Stimulated activated CD8-positive, alpha-beta memory T cell treated with anti-CD3 and anti-CD28 coated beads, Interleukin-12 subunit alpha, Interleukin-12 subunit beta, amount 100 ng/mL, for 4 hours (primary cell): ENCODE measurements around the gene GGTA1.

ENCODE experiments used
- DNase-seq: peaks from one replicate; pipeline ENCODE4 v3.0.0-alpha.2; 2020; ENCODE audit warnings: low read depth

GGTA1 gene

DNA sequence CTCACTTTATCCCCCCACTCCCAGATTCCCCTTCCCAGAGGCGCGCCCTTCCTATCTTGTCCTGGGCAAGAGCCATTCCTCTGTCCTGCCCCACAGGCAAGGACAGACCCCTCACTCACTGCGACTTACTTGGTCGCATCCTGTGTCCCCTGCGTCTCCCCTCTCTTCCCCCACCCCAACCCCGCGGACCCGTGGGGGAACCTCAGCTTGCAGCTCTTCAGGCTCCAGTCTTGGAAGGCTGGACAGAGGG, 542 bp downstream of the GGTA1 start:
- DNase-seq = no peak

DNA sequence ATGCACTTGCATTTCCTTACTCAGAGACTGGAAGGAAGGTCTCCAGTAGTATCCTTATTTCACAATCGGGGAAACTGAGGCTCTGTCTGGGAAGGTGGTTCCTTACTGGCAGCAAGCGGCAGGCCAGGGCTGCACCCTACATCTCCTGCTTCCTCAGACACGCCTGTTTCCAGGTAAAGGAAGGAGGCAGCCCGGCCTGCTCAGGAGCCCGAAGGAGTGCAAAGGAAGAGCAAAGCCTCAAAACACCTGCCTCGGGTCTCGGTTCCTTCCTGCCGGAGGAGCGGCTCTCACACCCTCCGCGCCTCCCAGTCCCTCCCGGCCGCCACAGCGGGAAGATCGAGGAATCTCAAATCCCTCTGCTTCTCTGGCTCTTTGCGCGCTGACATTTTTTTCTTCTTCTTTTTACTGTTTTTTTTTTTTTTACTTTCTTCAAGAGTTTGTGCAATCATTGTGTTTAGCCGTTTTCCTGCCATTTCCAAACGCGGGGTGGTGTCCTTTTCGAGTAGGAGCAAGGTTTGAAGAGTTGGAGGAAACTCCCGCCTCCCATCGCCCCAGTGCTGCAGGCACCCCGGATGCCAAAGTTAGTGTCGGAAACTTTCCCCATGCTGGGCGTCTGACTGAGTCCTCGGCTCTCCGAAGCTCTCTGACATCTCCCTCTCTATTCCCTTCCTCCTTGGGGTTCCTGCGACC, 1.0 kb downstream of the GGTA1 start:
- no peak for DNase-seq

DNA sequence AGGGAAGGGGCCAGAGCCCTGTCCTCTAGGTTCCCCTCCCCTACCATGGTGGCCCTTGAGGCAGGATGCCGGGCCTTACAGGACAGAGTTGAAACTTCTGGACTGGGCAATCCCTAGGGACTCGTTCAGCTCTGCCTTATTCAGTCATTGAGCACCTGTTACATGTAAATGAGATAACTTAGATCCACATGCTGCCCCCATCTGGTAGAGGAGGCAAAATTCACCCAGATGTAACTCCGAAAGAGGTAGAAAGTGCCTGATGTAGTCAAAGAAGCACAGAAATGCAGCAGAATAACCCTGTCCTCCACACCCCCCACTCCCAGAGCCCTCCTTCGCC, 1.5 kb downstream of the GGTA1 start:
- no peak for DNase-seq

DNA sequence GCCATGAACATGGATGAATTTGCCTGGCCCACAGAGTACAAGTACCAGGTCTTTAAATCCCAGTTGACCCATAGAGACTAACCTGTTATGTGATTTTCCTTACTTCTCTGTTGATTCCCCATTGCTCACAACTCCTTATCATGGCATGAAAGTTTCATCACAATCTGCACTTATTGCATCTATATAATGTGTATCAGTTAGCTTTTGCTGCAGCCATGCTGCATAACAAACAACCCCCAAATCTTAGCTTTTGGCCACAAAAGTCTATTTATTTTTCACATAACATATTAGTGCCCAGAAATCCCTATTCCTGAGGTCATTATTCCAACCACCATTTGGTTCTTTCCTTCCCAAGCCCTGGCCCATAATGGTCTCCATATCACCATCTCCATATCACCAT, 3.7 kb downstream of the GGTA1 start:
- DNase-seq = no peak

DNA sequence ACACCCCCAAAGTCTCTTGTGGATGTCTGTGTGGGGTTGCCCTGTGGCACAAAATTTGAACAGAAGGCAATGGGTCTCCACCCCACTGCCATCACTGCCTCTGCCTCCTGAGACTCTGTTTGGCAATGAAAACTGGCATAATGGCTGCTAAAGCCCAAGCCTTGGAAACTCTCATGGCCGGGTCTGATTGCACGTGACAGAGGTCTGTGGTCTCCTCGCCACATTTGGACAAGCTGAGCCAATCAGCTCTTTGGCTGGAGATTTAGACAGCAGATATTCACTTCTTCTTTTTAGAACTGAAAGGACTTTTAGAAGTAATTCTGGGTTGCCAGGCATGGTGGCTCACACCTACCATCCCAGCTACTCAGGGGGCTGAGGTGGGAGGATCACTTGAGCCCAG, 5.5 kb downstream of the GGTA1 start:
- DNase-seq = no peak

- DNase-seq = no peak
Measured at GRCh38 chr9:121491111-121491510, 8.5 kb downstream of the GGTA1 start.

DNA sequence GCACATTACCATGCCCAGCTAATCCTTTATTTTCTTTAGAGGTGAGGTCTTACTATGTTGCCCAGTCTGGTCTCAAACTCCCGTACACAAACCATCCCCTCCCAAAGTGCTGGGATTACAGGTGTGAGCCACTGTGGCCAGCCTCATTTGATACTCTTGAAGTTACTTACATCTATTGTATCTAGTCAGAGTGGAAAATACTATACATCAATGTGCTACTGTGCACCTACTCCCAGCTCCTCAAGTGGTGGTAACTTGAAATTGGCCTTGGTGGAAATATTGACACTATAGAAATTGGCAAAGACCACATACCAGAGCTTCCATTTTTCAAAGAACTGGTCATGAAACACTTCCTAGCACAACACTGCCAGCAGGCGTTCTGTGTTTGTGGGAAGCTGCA, 10.3 kb downstream of the GGTA1 start:
- no peak for DNase-seq

- DNase-seq = no peak
Measured at GRCh38 chr9:121486043-121486442, 13.6 kb downstream of the GGTA1 start.

GRCh38 chr9:121485623-121486022, 14.0 kb downstream of the GGTA1 start:
- DNase-seq = no peak

GRCh38 chr9:121484651-121485446, 14.8 kb downstream of the GGTA1 start:
- no peak for DNase-seq

DNA sequence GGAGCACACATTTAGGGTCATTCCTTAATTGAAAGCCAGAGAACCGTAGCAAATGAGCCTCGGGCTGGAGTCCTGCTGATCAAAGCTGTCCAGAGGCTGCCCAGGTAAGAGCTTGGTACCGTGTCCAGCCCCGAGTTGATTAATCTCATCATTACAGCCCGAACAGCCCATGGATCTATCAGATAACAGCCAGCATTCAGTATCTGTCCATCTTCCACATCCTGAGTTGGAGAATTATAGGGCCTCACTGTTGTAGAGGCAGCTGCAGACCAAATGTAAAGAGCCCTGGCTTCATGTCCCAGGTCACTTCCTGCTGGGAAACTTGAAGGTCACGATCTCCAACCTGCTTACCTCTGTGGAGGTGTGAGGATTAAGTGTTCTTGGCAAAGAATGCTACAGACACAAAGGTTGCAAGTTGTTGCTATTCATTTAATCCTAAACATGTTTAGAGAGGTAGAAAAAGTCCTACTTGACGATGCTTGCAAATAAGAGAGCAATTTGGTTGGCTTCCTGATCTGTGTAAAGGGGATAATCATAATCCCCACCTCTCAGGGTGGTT, 16.1 kb downstream of the GGTA1 start:
- DNase-seq = no peak

- DNase-seq = no peak
Measured at GRCh38 chr9:121483049-121483448, 16.6 kb downstream of the GGTA1 start.

DNA sequence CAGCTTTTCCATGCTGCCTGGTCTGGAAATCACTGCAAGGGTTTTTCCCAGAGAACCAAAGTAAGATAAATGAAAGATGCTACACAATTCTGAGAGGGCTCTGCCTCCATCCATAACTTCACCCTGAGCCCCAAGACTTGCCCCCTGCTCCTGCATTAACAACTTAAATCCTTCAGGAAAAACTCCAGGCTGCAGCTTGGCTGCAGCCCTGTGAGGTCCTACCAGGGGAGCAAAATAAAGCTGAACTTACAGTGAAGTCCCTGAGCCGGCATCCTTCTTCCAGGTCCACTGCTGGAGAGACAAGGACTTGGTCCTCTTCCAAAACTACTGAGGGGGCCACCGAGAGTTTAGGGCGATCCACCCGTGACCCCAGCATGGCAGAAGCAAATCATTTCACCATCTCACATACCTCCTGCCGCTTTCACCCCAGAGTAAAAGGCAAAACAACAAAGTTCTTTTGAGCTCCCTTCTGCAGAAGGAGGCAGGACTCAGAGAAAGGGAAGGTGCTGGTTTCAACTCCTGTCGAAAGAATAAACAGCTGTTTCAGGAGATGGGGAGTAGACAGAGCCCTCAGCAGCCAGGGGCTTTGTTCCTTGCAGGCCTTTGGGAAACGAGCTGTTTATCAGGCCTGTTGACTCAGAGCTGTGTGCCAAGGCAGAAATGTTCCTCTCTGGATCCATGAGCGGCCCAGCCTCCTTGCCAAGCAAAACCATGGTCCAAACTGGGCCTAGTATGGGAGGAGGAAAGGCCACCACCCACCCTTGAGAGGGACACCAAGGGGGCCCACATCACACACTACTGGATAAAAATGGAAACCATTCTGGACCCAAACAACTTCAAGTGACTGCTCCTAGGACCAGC, 20.6 kb downstream of the GGTA1 start:
- DNase-seq = no peak

GRCh38 chr9:121476156-121476555, 23.5 kb downstream of the GGTA1 start:
- no peak for DNase-seq

DNA sequence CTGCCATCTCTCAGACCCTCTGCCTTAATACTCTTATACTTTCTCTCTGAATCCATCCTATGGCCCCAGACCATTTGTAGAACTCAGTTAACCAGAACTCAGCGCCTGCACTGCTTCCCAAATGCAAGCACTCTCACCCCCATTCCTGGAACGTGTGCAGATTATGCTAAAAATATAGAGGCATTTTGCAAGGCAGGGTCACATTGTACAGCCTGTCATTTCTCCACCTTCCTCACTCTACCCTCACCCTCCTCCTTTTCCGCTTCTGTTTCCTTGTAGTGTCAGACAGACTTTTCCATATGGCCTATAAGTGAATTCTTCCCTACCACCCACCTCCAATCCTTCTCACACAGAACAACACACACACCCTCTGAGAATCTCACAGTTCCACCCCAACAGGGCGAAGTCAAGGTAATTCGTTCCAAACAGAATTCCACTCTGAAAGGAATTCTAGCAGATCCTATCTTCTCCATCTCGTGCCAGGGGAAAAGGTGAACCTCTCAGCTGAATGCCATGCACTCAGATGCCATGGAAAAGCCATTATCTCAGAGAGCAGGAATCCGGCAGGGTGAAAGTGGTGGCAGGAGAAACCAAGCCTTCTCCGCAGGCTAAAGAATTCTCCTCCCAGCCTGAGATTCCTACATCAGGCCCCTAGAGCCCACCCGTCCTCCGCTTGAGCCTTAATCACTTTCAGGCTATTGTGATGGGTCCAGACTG, 25.3 kb downstream of the GGTA1 start:
- DNase-seq = no peak

DNA sequence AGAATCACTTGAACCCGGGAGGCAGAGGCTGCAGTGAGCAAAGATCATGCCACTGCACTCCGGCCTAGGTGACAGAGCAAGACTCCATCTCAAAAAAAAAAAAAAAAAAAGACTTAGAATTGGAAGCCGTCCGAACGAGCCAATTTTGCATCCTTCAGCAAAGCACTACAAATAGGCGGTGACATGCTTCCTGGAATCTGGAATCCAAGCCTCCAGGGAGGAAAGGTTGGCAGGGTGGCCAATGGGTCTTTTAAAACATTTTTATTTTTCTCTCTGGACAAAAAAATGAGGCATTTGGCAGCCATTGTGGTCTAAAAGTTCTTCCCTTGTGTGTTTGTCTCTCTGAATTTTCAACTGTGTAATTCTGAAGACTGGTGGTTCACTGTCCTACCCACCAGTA, 26.4 kb downstream of the GGTA1 start:
- DNase-seq = no peak

- DNase-seq = no peak
Measured at GRCh38 chr9:121472446-121472845, 27.2 kb downstream of the GGTA1 start.

DNA sequence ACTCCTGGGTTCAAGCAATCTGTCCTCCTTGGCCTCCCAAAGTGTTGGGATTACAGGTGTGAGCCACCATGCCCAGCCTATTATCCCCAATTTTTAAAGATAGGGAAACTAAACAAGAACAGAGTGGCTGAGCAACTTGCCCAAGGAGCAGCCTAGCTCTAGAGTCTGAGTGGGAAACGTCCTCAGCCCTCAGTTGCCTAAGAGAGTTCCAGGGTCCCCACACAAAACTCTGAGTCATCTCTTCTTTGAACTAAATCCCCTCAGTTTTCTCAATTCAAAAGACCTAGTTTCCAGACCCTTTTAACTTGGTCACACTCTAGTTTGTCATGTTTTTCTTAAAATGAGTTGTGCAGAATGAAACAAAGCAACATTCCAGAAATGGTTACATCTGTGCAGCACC, 33.5 kb downstream of the GGTA1 start:
- DNase-seq = no peak

DNA sequence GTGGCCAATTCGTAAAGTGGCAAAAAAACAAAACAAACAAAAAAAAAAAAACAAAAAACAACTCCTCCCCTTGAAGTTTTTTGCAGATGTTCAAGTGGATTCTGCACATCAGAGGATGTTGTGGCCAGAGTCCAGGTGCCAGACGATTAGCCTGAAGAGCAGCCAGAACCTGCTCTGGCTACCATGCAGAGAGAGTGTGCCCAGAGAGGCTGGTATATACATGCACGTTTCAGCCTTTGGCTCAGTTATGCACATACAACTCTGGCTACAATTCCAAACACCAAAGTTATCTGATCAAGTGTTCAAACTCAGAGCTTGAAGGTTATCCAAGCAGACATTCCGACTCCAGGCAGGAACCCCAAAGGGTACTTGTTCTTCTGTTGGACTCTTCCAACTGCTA, 34.7 kb downstream of the GGTA1 start:
- no peak for DNase-seq

GRCh38 chr9:121463026-121463807, 36.4 kb downstream of the GGTA1 start:
- no peak for DNase-seq

GRCh38 chr9:121459513-121459912, 40.1 kb downstream of the GGTA1 start:
- no peak for DNase-seq
